ENCODE results near the gene UBE2D2.
"Not testable (repeated sequence)": the region's sequence is repeated elsewhere in the genome, so short reads cannot be mapped to it uniquely, and the experiment has no call there.

UBE2D2 gene

GRCh38 chr5:139549162-139549894, 11.8 kb upstream of the UBE2D2 start:
- no peak for DNase-seq (ENCODE audit: low read depth)

GRCh38 chr5:139550051-139550872, 10.9 kb upstream of the UBE2D2 start:
- DNase-seq (ENCODE audit: low read depth): not testable (repeated sequence)

- DNase-seq (ENCODE audit: low read depth): no peak
Observed at GRCh38 chr5:139551191-139551889, 9.8 kb upstream of the UBE2D2 start.

GRCh38 chr5:139552893-139553575, 8.1 kb upstream of the UBE2D2 start:
- no peak for DNase-seq (ENCODE audit: low read depth)

GRCh38 chr5:139554264-139554663, 6.9 kb upstream of the UBE2D2 start:
- DNase-seq (ENCODE audit: low read depth): no peak

GRCh38 chr5:139557811-139558210, 3.3 kb upstream of the UBE2D2 start:
- DNase-seq (ENCODE audit: low read depth): no peak

- DNase-seq (ENCODE audit: low read depth): no peak
Observed at GRCh38 chr5:139561655-139562451, 714 bp downstream of the UBE2D2 start.

- DNase-seq (ENCODE audit: low read depth): no peak
Observed at GRCh38 chr5:139562847-139563246, 1.7 kb downstream of the UBE2D2 start.

- peak; percentile 10 for DNase-seq (ENCODE audit: low read depth)
Observed at GRCh38 chr5:139565411-139566305, 4.5 kb downstream of the UBE2D2 start.

- peak; percentile 28 for DNase-seq (ENCODE audit: low read depth)
Observed at GRCh38 chr5:139566611-139567010, 5.5 kb downstream of the UBE2D2 start.

GRCh38 chr5:139569270-139569955, 8.3 kb downstream of the UBE2D2 start:
- no peak for DNase-seq (ENCODE audit: low read depth)

- DNase-seq (ENCODE audit: low read depth): no peak
Observed at GRCh38 chr5:139571543-139571942, 10.4 kb downstream of the UBE2D2 start.

GRCh38 chr5:139571966-139572365, 10.8 kb downstream of the UBE2D2 start:
- no peak for DNase-seq (ENCODE audit: low read depth)

GRCh38 chr5:139574641-139575312, 13.6 kb downstream of the UBE2D2 start:
- DNase-seq (ENCODE audit: low read depth): peak; percentile 17

GRCh38 chr5:139575313-139575646, 14.1 kb downstream of the UBE2D2 start:
- no peak for DNase-seq (ENCODE audit: low read depth)

GRCh38 chr5:139575751-139576150, 14.6 kb downstream of the UBE2D2 start:
- no peak for DNase-seq (ENCODE audit: low read depth)

- no peak for DNase-seq (ENCODE audit: low read depth)
Observed at GRCh38 chr5:139577689-139578290, 16.7 kb downstream of the UBE2D2 start.

- no peak for DNase-seq (ENCODE audit: low read depth)
Observed at GRCh38 chr5:139578325-139578724, 17.2 kb downstream of the UBE2D2 start.

- not testable (repeated sequence) for DNase-seq (ENCODE audit: low read depth)
Observed at GRCh38 chr5:139582181-139582580, 21.0 kb downstream of the UBE2D2 start.
